GM04504 (cell line): ENCODE measurements around the gene DAPL1.

Experiments used
- DNase-seq: peaks from one replicate; pipeline ENCODE4 v3.0.0-alpha.2; 2012; ENCODE audit warnings: low read depth

DAPL1 gene, protein sequence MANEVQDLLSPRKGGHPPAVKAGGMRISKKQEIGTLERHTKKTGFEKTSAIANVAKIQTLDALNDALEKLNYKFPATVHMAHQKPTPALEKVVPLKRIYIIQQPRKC

DNA sequence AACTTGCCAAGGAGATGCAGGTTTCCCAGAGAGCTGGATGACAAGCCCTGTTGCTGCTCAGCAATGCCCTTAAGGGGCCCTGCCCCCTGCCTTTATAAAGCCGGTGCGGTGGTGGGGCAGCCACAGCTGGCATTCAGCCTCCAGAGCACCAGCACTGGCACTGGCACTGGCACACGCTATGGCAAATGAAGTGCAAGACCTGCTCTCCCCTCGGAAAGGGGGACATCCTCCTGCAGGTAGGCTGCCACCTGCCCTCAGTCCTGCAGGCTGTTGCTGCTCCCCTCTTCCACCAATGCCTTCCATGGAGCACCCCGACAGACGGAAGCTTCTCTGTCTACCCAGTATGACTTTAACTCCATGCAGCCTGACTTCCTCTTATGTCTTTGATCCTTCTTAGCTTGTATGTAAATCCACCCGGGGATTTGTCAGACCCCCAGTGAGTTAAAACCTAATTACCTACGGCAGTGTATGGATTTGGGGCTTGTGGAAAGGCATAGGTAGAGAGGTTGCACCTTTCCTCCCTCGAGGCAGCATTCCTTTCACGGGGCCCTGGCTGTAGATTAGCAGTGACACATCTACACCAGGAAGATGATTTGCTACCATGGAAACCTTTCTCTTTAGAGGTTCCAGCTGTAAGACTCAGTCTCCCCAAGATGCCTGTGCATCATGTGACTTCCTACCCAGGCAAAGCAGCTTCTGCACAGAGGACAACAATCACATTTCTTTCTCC, at the start of gene DAPL1:
DAPL1 (plus strand) TSS at position 123 of the 730 bp plus-strand sequence; CDS start at position 179, 56 bp downstream.
- DNase-seq = no peak

DNA sequence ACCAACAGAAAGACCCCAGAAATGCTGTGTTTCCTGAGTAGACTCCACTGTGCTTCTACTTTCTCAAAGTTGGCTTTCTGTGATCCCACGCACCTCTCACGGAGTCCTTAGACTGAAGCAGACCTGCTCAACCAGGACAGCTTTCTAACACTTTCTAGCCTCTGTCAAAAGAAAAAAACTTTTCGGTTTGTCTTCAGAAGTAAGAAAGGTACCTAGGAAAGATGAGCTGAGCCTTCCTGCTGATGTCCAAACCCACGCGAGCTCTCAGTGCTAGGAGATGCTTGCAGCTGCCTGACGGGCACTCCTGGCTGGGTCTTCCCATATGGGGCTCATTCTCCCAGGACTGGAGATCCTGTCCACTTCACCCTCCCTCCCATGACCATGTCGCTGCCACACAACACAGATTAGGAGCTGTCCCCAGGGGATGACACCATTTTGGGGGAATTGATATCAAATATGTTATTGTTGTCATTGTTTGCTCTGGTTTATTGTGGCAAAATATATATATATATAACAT, 49.2 kb upstream of the DAPL1 start:
- DNase-seq = no peak

DNA sequence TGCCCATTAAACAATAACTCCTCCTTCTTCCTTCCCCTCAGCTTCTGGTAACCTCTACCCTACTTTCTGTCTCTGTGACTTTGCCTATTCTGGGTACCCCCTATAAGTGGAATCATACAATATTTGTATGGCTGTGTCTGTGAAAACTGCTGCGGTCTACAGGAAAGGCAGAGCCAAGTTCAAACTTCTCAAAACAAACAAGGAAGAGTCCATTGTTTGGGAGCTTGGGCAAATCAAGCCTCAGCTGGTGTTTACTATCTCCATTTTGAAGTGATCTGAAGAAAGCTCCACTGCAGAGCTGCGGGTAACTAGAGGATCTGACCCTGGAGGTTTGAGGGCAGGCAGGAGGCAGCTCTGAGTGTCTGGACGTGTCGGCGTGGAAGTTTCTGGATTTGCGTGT, 48.6 kb upstream of the DAPL1 start:
- no peak for DNase-seq

DNA sequence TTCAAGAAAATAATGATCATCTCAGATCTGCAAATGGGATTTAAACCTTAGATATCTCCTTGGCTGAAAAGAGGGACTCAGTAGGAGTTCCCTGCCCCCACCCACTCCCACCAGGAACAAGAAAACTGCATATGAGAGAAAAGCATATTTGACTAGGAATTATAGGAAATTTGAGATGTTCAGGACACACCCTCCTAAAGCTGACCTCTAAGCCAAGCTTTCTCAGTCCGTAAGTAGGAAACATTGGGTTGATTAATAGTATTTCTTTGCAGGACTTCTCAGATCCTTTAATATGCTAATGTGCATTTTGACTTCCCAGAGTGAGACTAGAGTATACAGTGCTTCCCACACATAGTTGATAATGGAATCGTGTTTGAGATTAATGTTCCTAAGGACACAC, 47.8 kb upstream of the DAPL1 start:
- no peak for DNase-seq

DNA sequence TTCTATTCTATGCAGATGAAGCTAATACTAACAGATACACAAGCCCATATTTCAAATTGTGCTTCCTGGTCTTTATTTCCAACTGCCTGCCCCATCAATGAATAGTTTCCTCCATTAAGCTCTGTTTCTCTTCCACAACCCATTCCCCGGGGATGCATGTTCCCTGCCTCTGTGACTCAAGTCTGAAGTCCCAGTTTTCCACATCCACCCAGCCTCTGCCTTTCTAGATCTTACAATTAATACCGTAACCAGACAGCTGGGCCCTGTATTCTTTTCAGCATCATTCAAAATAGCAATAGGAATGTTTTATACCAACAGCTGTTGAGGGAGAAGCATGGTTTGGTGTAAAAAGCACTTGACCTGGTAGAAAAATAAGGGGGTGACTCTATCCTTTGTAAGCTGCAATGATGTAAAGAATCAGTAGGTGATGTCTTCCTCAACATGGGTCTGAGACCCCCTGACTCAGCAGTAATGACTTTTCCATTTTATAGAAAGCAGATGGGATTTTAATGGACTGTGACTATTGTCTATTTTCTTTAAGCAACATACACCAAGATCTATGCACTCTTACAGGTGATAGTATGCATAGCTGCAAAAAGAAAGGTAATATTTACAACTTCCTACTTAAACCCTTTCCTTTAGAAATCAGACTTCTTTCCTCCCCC, 46.1 kb upstream of the DAPL1 start:
- no peak for DNase-seq

DNA sequence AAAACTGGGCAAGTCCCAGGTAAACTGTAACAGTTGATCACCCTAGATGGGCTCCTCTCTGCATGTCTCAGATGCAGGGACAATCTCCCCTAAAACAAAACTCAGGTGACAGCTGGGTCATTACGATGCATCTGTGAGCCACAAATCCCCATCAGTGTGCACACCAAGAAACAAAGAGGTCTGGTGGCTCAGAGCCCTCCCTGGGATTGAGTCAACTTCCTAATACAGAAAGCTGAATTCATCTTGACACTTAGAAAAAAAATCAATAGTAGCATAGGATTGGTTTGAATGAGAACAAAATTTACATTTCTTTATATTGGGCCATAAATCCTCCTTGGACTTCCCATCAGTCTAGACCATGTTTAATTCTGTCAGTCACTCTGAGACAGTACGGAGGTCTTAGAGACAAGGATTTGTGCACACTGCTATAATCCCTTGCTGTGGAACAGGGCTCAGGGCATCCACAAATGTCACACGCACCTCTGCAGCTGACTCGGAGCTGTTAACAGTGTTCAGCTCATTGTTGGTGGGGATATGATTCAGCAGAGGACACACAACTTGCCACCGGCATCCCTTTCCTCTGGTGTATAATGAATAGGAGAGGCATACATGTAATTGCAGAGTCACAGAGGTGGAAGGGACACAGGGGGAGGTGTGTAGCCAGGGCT, 44.5 kb upstream of the DAPL1 start:
- DNase-seq = no peak

DNA sequence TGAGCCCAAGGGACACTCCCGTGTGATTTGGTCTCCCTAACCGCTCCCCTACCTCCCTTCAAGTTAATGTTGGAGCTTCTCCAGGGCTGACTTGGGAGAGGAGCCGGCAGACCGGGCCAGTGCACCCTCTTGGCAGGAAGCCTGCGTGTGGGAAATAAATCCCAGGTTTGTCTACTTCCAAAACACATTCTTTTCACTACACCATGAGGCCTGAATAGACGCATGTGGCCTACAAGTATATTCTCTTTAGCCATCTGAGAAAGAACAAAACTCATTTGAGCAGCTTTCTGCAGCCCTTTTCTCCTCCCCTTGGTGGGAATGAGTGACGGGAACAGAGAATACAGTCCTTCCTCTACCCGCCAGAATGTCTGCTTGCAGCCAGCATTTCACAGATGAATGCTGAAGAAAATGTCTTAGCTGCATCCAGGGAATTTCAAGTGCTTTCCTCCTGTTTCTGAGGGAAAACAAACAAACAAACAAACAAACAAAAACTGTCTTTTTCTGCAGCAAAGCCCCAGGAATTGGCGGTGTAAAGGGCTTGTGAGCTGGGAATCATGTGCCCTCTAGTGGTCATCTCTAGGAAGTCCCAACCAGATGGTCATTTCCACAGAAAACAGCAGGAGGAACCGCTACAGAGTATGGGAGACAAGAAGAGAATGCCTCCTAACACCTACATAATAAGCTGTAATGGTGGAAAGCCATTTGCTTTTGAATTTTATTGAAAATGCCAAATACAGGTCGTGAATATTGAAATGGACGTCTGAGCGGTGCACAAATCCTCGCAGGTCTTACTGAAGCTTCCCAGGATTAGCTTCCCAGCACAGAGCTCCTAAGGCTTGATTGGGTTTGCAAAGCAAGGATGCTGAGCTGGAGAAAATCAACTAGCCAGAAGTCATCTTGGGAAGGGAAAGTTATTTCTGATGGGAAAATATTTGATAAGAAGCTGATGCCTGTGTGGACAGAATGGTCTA, 41.2 kb upstream of the DAPL1 start:
- DNase-seq = peak; percentile 38

DNA sequence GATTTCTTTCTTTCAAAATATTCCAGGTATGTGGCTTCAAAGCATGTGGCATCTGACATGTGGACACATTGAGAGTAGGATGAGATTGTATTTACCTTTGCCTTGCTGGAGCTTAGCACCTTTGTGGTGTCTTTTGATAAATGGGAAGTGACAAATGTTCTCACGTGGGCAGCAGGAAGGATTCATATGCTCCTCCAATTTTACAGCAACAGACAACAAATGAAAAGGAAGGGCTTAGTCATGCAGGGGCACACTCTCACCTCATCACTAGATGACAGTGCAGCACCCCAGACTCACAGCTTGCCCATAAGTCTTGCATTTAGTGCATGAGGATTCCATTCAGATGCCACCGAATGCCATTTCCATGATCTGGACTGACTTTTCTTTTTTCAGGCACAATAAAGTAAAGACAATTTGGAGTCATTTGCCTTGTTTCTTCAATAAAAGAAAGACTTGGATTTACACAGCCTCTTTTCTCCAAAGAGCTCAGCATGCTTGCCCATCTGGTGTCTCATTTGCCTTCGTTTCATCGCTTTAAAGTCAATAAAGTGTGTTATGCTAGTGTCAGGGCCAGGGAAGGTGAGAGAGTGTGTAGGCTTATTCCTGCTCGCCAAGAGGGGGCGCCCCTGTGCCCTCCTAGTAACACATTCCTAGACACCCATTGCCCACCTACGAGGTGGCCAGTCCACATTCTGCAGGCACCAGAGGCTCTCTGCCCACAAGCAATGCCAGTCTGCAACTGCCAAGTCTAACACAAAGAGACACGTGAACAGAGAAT, 39.6 kb upstream of the DAPL1 start:
- no peak for DNase-seq

DNA sequence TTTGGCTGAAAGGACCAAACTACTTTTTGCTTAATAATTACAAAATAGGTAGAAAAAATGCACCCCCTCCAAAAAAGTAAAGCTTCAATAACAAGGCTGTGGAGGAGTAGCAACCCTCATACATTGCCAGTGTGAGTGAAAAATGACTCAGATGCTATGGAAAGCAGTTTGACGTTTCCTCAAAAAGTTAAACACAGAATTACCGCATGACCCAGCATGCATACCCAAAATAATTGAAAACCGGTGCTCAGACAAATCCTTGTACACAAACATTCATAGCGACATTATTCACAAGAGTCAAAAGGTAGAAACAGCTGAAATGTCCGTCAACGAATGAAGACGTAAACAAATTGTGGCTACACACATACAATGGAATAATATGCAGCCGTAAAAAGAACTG, 38.8 kb upstream of the DAPL1 start:
- DNase-seq = no peak

DNA sequence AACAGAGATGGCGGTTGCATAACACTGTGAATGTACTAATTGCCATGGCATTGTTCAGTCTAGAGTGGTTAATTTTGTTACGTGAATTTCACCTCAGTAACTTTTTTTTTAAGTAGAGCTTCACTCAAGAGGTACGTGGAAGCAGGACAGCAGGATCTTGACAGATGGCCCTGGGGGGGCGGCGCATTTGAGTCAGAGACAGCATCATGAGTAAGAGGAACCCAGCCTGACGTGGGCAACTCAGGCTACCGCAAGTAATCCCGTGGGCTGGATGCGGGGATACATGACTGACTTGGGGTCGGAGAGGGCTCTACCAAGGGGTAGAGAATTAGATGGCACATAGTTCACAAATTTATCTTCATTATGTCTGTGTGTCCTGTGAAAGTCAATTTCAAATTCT, 38.1 kb upstream of the DAPL1 start:
- no peak for DNase-seq

DNA sequence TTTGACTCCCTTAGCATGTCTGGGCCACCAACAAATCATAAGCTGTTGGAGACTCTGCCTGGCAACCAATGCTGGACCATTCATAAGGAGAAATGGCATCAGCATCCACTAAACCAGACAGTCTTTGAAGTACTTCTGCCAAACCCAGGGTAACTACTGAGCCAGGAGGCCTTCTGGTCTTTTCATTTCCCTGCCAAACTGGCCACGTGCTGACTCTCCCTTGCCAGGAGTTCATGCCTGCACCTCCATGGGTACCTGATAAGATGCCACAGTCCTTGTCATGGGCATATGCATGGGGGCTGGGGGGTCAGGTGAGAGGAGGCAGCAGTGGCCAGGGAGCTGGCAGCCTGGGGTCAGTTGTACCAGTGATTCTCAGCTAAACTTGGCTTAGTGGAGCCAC, 34.2 kb upstream of the DAPL1 start:
- no peak for DNase-seq

DNA sequence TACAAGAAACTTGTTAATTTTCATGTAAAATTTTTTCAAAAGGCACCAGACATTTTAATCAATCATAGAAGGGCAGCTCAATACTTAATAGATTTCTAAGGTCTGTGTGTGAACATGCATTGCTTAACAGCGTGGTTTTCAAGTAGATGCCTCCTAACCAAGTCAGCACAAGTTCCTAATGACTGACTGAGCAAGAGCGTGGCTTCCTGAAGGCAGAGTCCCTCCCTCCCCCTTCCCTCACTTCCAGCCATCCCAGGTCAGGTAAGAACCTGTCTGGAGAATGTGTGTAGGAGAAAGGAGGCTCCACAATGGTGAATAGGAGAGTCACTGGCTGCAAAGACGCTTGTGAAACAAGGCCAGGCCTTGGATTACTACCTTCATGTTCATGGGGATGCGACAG, 33.5 kb upstream of the DAPL1 start:
- DNase-seq = peak; percentile 23

DNA sequence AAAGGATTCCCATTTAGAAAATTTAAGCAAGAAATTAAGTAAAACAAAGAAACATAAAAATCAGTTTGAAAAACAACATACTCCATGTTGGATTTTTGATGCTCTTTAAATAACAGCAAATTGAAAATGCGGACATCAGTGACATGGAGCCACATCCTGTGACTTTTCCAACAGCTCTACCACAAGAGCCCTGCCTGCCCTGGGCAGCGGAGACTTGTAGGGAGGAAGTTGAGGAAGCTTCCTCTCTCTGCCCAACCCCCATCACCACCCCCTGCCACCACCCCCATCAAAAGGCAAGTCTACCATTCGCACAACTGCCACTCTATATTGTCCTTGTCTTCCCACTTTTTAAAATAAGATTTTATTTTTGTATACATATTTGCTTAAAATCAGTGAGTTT, 32.8 kb upstream of the DAPL1 start:
- no peak for DNase-seq

DNA sequence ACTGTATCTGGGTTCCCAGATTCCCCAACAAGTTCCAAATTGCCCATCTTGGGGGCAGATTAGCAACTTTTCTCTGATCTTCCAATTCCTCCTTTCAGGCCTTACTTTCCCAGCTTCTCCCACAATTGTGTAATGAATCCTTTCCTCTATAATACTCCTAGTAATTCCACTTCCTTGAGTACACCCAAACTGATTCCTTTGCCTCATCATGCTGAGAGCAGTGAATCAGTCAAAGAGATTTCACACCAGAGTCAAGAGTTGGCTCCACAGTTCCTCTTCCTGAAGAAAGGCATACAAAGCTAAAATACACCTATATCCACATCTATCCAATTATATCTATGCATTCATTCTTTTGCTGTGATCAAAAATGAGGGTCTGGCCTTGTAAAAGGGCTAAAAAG, 28.6 kb upstream of the DAPL1 start:
- DNase-seq = no peak

DNA sequence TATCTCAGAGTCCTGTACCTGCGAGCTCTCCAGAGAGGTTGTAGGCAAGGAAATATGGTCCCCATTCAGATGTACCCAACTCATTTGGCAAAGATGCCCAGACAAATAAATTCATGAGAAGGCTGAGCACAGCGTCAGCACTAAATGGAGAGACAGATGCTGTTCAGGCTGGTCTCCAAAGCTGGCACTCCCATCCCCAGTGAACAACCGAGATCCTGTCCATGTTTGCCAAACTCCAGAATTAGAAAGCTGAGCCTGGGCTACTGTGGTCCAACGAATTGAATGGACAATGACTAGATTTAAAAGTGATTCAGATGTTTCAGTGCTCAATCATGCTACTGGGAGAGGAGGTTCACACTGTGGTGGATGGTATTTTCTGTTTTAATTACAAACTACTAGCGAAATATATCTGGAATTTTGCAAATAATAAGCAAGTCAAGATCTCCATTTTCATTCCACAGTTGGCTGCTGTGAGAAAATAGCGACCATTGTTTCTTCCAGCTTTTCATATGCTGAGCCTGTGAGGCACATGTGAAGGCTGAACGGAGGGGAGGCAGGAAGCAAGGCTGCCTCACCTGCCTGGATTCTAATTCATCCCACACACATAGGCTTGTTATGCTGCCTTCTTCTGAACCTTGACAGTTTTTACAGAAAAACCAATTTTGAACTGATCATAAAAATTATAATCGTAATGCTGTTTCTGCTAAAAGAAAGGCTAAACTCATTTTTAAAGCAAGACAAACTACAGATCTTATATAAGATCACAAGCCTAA, 22.6 kb upstream of the DAPL1 start:
- no peak for DNase-seq

DNA sequence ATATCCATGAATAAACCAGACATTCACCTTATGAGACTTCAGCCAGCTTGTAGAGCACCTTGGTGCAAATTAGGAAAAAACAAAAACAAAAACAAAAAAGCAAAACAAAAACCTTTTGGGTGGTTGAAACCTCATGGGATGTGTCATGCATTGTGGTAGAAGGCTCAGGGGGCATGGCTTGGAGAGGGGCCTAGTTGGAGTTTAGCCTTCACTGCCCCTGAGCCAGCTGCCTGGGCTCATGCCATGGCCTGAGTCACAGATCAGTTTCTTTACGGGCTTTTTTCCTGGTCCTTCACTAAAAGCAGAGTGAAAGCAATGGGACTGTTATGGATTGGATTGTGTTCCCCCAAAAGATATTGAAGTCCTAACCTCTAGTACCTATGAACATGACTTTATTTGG, 22.0 kb upstream of the DAPL1 start:
- DNase-seq = peak; percentile 24

DNA sequence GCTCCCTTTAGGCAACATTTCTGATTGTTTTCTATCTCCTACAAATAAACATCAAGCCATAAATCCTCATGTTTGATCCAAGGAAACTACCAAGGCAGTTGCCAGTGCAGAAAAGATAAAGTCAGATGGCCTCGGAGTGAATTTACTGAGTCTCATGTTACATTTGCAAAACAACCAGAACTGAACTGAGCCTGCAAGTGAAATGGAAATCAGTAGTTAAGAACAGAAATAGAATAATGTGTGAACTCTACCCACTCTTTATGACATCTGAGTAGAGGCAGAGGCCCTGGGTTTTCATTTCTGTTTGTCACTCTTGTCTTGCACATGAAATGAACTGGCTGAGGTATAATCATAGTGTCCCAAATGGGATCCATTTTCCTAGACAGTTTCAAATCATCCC, 20.4 kb upstream of the DAPL1 start:
- DNase-seq = no peak

DNA sequence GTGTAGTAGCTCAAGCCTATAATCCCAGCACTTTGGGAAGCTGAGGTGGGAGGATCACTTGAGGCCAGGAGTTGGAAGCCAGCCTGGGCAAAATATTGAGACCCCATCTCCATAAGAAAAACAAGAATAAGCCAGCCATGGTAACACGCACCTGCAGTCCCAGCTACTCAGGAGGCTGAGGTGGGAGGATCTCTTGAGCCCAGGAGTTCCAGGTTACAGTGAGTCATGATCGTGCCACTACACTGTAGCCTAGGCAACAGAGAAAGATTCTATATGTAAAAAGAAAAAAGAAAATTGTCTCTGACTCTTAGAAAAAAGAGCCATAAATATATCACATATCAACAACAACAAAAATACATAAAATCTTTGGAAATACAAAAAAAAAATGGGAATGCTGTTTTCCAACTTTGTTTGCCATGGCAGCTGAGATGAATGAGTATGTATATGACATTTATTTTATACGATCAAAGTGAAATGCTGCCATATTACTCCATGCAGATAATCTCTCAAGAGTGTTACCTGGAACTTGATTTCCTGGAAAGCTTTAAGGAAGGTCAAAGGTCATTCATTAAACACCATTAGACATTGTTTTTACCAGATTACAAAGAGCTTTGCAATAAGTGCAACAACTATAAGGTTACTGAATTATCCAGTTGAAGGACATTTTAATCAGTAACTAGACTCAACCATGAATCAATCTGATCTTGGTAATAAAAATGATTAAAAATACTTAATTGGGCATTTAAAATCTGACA, 19.7 kb upstream of the DAPL1 start:
- no peak for DNase-seq

DNA sequence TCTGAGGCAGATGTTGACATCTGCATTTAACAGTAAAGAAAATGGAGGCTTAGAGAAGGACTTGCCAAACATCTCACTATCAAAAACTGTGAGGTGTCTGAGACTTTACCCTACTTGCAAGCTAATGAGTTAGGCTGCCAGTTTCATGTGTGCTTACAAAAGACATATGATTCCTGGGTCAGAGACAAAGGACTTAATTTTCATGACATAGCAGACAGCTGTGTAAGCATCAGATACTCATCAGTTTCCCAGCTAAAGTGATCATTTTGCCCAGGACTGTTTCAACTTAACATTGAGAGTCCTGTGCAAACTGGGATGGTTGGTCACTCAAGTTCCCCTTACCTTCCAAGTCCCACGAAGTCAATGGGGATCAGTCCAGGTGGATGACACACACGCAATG, 18.9 kb upstream of the DAPL1 start:
- DNase-seq = no peak
